Urinary bladder (tissue), 4 donors: ENCODE measurements around the gene MBD2. TPM values are rescaled to one million over a fixed set of nuclear protein-coding genes. Genes with fewer than 3 reads are reported as not detected.
"Not testable (repeated sequence)": the region's sequence is repeated elsewhere in the genome, so short reads cannot be mapped to it uniquely, and the experiment has no call there.

Experiments
- DNase-seq: peaks from one replicate; pipeline ENCODE4 v3.0.0-alpha.2; 2015; ENCODE audit errors: extremely low spot score
- H3K27ac ChIP-seq: one replicate; pipeline ENCODE4 v1.5.1; 2013; ENCODE audit warnings: low read depth, mild to moderate bottlenecking, moderate library complexity
- H3K36me3 ChIP-seq: one replicate; pipeline ENCODE4 v1.6.1; 2013; ENCODE audit warnings: mild to moderate bottlenecking, moderate library complexity; ENCODE audit not compliant: insufficient read depth
- H3K4me1 ChIP-seq: one replicate; pipeline ENCODE4 v1.6.1; 2013; ENCODE audit warnings: mild to moderate bottlenecking, moderate library complexity; ENCODE audit not compliant: insufficient read depth
- H3K4me3 ChIP-seq: one replicate; pipeline ENCODE4 v1.5.1; 2013; ENCODE audit warnings: low read depth, low read length
- WGBS: extraction: QIAGEN DNeasy Blood & Tissue Kit; methylation state at CpG from one replicate; pipeline ENCODE4 v1.1.7; 2013; 5-methylcytosine and 5-hydroxymethylcytosine counted together
- polyA plus RNA-seq: library from polyadenylated mRNA; stranded (reverse); fragments of 200-250 nt; gene quantifications from one replicate; pipeline ENCODE4 v1.2.3, GENCODE V29; 2013
- total RNA-seq: library from RNA; depleted of rRNA; stranded (reverse); fragments of >200 nt; gene quantifications from one replicate; pipeline ENCODE4 v1.2.3, GENCODE V29; 2014
- donor health status: healthy with polysubstance abuse.
- donor health status: healthy.

Gene MBD2
- total and polyA plus RNA-seq, 2 donors = 27.0 to 36.0 TPM

DNA sequence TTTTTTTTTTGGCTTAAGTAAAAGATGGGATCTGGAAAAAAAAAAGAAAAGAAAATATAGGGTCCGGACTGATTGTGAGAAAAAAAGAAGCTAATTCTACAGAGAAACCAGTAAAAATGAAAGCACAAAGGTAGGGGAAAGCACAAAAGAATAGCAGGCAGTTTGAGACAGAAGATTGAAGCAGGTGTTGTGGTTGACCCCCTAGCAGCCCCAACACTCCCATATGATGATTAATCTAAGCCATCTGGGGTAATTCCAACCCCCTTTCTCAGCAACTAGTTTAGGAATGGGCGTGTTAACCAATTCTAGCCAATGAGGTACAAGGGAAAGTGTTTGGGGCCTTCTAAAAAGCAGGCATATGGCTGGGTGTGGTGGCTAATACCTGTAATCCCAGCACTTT is 77.0 kb downstream of the MBD2 start:
- no peak overlapping the region for H3K27ac ChIP-seq
- H3K4me1 ChIP-seq = peaks cover 2% of the 10 kb centered on the region
- WGBS = 86% methylated on average over 2 of the region's 2 CpGs
- DNase-seq = no peak
- no peak overlapping the region for H3K4me3 ChIP-seq
- no peaks in the 10 kb centered on the region for H3K36me3 ChIP-seq

DNA sequence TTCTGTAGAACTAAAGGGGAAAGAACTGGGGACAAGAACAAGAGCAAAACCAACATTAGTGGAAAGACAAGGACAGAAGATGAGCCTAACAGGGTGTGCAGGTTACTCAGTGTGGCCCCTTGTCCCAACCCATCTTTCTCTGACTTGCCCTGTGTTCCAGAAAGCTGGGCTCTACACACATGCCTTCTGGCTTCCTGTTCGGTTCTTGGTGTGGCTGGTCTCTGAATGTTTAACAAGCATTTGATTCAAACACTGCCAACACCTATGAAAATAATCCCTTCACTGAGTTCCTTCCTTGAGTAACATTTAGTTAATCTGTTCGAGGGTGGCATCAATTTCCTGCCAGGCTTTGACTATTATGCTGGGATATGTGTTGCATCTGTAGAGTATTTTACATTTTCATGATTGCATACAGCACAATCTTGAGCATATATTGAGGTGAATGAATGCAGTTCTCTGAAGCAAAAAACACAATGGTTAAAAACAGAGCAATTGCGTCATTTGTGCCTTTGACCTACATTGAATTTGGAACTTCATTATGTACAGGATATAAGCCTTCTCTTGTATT is 83.3 kb downstream of the MBD2 start:
- Histone ChIP-seq H3K36me3 (peaks cover 1% of the 10 kb centered on the region), H3K4me1 (no peaks in the 10 kb centered on the region), H3K4me3 (no peak overlapping the region), H3K27ac (no peak overlapping the region)
- 90% methylated on average over 3 of the region's 3 CpGs for WGBS
- no peak for DNase-seq

DNA sequence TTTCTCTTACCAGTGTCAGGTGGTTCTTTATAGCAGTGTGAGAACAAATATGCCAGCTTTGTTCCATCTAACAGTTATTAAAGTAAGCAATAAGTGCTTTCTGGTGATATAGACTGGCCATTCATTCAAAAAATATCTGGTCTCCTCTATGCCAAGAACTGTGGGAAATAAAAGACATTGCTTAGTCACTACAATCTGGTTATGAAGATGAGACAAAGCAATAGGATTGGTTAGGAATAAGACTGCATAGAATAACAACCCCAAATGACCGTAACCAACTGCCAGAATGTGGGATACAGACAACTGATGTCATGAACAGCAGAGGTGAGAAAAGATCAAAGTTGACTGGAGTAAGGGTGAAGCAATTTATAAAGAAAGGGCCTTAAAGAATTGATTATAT is 83.8 kb downstream of the MBD2 start:
- no peak overlapping the region for H3K4me3 ChIP-seq
- no peak for DNase-seq
- 92% methylated on average over 1 of the region's 1 CpG for WGBS

DNA sequence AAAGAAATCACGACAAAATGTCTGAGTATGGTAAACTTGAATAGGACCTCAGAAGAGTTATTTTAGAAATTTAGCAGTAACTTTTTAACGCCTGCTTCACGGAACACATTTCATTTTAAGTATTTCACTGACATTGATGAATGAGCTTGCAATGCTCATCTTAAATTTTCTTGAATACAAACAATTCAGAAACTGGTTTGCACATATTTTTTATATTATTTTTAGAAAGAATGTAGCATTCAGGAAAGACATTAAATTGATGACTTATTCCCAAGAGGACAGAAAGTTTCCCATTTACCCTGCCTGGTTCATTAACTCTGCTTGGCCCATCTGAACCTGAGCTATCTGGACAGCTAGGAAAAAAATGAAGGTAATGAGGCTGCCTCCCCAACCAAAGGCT is 89.3 kb downstream of the MBD2 start:
- Histone ChIP-seq H3K27ac (no peak overlapping the region), H3K4me1 (no peaks in the 10 kb centered on the region), H3K36me3 (peaks cover 1% of the 10 kb centered on the region), H3K4me3 (no peak overlapping the region)
- DNase-seq = no peak
- WGBS = 84% methylated on average over 3 of the region's 3 CpGs

More for the DNA sequence above, 83.8 kb downstream of the MBD2 start:
- Histone ChIP-seq H3K27ac (no peak overlapping the region), H3K36me3 (peaks cover 1% of the 10 kb centered on the region), H3K4me1 (no peaks in the 10 kb centered on the region)

DNA sequence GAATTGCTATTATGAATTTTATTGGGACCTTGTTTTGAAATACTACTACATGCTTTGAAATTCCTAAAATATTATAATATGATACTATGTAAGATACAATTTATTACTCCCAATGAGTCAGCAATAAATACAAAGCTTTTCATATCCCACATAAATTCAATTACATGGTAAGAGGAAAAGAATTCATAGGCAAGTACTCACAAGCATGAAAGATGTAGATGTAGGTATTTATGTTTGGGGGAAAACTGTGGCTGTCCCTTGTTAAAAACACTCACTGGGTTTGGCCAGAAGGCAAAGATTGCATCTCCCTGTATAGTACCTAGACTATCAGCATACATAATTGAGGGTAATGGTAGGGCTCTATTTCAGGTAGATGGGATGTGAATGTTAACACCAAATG is 90.4 kb downstream of the MBD2 start:
- no peak for DNase-seq
- Histone ChIP-seq H3K27ac (no peak overlapping the region), H3K36me3 (peaks cover 1% of the 10 kb centered on the region), H3K4me1 (no peaks in the 10 kb centered on the region), H3K4me3 (no peak overlapping the region)

DNA sequence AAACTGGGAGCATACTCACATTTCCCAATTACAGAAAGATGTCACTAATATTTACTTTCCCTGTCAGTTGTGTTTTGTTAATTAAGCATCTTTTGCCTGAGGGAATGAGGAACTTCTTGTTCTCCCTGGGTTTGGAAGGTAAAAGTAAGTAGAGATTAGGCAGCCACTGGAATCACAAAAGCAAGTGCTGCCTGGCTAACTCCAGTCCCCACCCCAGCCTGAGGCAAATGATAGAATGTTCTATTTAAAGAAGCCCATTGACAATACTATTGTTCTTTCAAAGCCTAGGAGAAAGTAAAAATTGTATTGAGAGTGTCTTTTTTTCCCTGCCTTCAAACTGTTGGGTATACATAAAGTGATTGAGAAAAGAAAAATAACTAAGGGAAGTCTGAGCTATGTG is 93.8 kb downstream of the MBD2 start:
- no peak for DNase-seq
- no peak overlapping the region for H3K4me3 ChIP-seq
- H3K27ac ChIP-seq = no peak overlapping the region
- H3K4me1 ChIP-seq = no peaks in the 10 kb centered on the region
- H3K36me3 ChIP-seq = no peaks in the 10 kb centered on the region

DNA sequence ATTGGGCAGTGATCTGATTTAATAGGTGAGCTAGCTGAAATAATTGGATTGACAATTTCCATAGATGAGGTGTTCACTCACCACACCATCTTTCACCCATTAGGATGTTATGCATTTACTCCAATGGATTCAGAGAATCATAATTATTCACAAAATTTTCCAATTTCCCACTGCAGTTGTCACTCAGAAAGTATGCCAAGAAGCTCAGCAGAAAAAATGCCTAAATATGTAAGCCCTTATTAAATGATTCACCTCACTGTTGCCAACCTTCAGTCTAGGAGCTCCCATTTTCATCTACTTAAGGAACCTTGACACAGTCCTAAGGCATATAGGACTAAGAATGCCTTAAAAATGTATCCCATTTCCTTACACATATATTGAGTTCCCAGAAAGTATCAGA is 94.3 kb downstream of the MBD2 start:
- Histone ChIP-seq H3K4me1 (no peaks in the 10 kb centered on the region), H3K27ac (no peak overlapping the region), H3K4me3 (no peak overlapping the region), H3K36me3 (no peaks in the 10 kb centered on the region)
- DNase-seq = no peak

GRCh38 chr18:54129448-54130067 is 94.9 kb downstream of the MBD2 start:
- no peaks in the 10 kb centered on the region for H3K4me1 ChIP-seq
- H3K36me3 ChIP-seq = no peaks in the 10 kb centered on the region
- 57% methylated on average over 4 of the region's 4 CpGs for WGBS
- no peak for DNase-seq
- H3K4me3 ChIP-seq = no peak overlapping the region
- H3K27ac ChIP-seq = no peak overlapping the region

- H3K36me3 ChIP-seq = no peaks in the 10 kb centered on the region
- H3K27ac ChIP-seq = no peak overlapping the region
- no peak overlapping the region for H3K4me3 ChIP-seq
- H3K4me1 ChIP-seq = no peaks in the 10 kb centered on the region
- DNase-seq = peak; percentile 45
- WGBS = 67% methylated on average over 9 of the region's 9 CpGs
These were observed 96.6 kb downstream of the MBD2 start for GRCh38 chr18:54127759-54128378.

DNA sequence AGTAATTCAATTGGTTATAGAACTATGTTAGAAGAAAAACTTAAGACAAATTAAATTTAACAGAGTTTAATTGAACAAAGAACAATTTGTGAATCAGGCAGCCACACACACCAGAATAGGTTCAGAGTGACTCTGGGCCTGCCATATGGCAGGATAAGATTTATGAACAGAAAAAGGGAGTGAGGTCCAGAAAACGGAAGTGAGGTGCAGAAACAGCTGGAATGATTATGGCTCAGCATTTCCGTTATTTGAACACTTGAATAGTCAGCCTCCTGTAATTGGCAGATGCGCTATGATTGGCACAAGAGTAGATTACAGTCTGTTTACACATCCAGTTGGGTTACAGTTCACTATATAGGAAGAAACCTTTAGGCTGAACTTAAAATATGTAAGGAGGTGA is 99.0 kb downstream of the MBD2 start:
- no peak for DNase-seq
- no peaks in the 10 kb centered on the region for H3K4me1 ChIP-seq
- H3K4me3 ChIP-seq = no peak overlapping the region
- WGBS = 73% methylated on average over 3 of the region's 3 CpGs
- H3K36me3 ChIP-seq = no peaks in the 10 kb centered on the region
- no peak overlapping the region for H3K27ac ChIP-seq

DNA sequence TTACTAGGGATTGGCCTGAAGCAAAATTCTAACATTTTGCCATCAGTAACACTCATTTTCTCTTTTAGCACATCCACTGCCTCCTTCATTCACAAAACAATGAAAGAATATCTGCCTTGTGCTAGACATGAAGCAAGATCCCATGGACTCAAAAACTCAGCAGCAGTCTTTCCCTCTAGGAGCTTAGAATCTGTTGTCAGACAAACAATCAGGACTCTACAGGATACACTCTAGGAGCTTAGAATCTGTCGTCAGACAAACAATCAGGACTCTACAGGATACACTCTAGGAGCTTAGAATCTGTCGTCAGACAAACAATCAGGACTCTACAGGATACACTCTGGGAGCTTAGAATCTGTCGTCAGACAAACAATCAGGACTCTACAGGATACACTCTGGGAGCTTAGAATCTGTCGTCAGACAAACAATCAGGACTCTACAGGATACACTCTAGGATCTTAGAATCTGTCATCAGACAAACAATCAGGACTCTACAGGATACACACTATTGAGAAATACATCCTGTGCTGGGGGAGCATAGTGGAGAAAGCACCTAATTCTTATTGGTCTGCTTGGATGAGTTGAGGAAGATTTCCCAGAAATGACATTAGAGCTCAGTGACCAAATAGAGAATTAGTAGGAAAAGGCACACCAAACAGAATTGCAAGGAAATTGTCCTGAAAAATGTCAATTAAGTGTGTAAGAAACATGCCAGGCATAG is 100.6 kb downstream of the MBD2 start:
- not testable (repeated sequence) for H3K4me1 ChIP-seq, H3K27ac ChIP-seq, H3K4me3 ChIP-seq, H3K36me3 ChIP-seq, DNase-seq
- whole genome bisulfite sequencing = 58% methylated on average over 4 of the region's 4 CpGs

- DNase-seq = peak; percentile 18
- Histone ChIP-seq H3K36me3 (no peaks in the 10 kb centered on the region), H3K4me1 (peaks cover 2% of the 10 kb centered on the region), H3K4me3 (no peak overlapping the region), H3K27ac (no peak overlapping the region)
- 27% methylated on average over 6 of the region's 6 CpGs for WGBS
These were observed 104.9 kb downstream of the MBD2 start for GRCh38 chr18:54119524-54120019.

- DNase-seq = no peak
- WGBS = 63% methylated on average over 9 of the region's 9 CpGs
- no peak overlapping the region for H3K27ac ChIP-seq
These were observed 106.4 kb downstream of the MBD2 start for GRCh38 chr18:54117853-54118773.

More at GRCh38 chr18:54117853-54118773, 106.4 kb downstream of the MBD2 start:
- Histone ChIP-seq H3K4me3 (no peak overlapping the region), H3K4me1 (peaks cover 2% of the 10 kb centered on the region), H3K36me3 (no peaks in the 10 kb centered on the region)
